Mesothelial cell of epicardium (in vitro differentiated cells): ENCODE data around the gene ARMH4. TPM values are rescaled to one million over a fixed set of nuclear protein-coding genes. Genes with fewer than 3 reads are reported as not detected.

ENCODE experiments used
- DNase-seq, 2 experiments: peaks; one replicate each; pipeline ENCODE4 v3.0.0; 2021; ENCODE audit warnings: low spot score in 2 of 2; ENCODE audit not compliant: unreplicated experiment in 2 of 2
- H3K27ac Mint-ChIP-seq: 2 replicates; pipeline ENCODE4 v1.8.0; 2021; ENCODE audit warnings: mixed read lengths
- H3K27me3 Mint-ChIP-seq: 2 replicates; pipeline ENCODE4 v1.8.0; 2021; ENCODE audit warnings: low read depth, mixed read lengths
- H3K36me3 Mint-ChIP-seq: 2 replicates; pipeline ENCODE4 v1.8.0; 2021; ENCODE audit warnings: mixed read lengths
- H3K4me1 Mint-ChIP-seq: 2 replicates; pipeline ENCODE4 v1.8.0; 2021; ENCODE audit warnings: mixed read lengths
- H3K4me3 Mint-ChIP-seq: 2 replicates; pipeline ENCODE4 v1.8.0; 2021; ENCODE audit warnings: mild to moderate bottlenecking, moderate library complexity, mixed read lengths
- H3K9me3 Mint-ChIP-seq: 2 replicates; pipeline ENCODE4 v1.8.0; 2021; ENCODE audit warnings: mixed read lengths
- total RNA-seq: library from RNA; stranded (reverse); gene quantifications from 3 replicates; pipeline ENCODE4 v1.2.1, GENCODE V29; 2021
- TF ChIP-seq, protein P1 (sequence below): fragments of 200-600 bp; sonication (generic); IDR thresholded peaks from one replicate; pipeline ENCODE4 v1.5.0; 2021; ENCODE audit warnings: antibody characterized with exemption; ENCODE audit not compliant: unreplicated experiment

Gene ARMH4
- total RNA-seq, 1 donor from 2014 or later: 19.8 TPM

DNA sequence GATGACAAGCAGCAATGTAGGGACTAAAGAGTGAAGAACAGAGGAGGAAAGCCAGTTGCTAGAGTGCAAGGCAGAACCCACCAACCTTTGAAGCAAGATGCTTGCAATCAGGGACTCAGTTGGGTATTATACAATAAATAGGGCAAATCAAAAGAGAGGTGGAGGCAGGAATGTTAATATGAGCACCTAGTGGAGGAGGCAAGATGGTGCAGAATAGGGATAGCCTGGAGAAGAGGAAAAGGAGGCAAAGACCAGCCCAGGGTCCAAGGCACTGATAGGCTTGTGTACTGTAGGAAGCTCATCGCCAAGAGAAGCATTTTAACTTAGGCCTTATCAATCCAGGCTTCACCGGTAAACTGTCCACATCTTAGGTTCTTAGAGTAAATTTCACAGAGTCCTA is 137.2 kb downstream of the ARMH4 start:
- DNase-seq: no peak
- H3K27me3 Mint-ChIP-seq: peaks cover 1% of the 10 kb centered on the region
- no peak overlapping the region for H3K27ac Mint-ChIP-seq
- peaks cover 5% of the 10 kb centered on the region for H3K9me3 Mint-ChIP-seq
- TF ChIP-seq, protein P1, sequence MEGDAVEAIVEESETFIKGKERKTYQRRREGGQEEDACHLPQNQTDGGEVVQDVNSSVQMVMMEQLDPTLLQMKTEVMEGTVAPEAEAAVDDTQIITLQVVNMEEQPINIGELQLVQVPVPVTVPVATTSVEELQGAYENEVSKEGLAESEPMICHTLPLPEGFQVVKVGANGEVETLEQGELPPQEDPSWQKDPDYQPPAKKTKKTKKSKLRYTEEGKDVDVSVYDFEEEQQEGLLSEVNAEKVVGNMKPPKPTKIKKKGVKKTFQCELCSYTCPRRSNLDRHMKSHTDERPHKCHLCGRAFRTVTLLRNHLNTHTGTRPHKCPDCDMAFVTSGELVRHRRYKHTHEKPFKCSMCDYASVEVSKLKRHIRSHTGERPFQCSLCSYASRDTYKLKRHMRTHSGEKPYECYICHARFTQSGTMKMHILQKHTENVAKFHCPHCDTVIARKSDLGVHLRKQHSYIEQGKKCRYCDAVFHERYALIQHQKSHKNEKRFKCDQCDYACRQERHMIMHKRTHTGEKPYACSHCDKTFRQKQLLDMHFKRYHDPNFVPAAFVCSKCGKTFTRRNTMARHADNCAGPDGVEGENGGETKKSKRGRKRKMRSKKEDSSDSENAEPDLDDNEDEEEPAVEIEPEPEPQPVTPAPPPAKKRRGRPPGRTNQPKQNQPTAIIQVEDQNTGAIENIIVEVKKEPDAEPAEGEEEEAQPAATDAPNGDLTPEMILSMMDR: no peak
- H3K4me3 Mint-ChIP-seq: no peak overlapping the region
- no peaks in the 10 kb centered on the region for H3K4me1 Mint-ChIP-seq
- H3K36me3 Mint-ChIP-seq: no peaks in the 10 kb centered on the region

DNA sequence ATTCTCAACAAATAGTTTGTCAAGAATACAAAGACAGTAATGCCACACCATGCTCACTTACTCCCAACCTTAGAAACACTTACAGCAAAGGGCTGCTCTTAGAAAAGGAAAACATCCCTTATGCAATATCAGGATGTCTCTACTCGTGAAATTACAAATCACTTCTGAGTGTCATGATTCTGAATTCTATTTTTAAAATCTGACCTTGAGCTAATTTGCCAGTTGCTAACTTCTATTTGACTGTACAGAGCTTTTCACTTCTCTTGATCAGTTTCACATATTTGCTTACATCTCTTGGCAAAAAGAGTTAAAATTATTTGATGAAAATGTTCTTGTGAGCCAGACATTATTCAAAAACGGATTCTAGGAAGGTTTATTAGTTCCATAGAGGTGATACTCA is 149.4 kb downstream of the ARMH4 start:
- TF ChIP-seq, protein P1: no peak
- H3K4me1 Mint-ChIP-seq: no peaks in the 10 kb centered on the region
- no peak overlapping the region for H3K4me3 Mint-ChIP-seq
- DNase-seq: no peak
- no peak overlapping the region for H3K27ac Mint-ChIP-seq
- H3K36me3 Mint-ChIP-seq: no peaks in the 10 kb centered on the region
- peaks cover 26% of the 10 kb centered on the region for H3K27me3 Mint-ChIP-seq
- H3K9me3 Mint-ChIP-seq: no peaks in the 10 kb centered on the region

DNA sequence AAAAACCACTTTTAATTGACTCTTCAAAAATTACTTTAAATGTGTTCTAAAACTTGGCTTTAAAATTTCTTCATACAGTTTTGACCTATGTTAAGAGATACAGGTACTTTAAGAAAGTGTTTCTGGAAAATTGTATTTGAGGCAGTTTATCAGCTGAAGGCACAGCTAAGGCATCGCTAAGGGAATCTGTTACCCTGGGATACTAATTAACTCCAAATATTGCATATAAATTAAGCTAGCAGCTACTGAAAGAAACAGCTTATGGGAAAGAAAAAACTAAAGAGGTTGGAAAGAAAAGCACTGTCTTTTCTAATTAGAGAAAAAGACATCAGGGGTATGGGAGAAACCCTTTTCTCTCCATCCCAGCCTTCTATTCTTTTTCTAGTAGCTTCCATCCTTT is 152.0 kb downstream of the ARMH4 start:
- Mint-ChIP-seq H3K9me3 (no peaks in the 10 kb centered on the region), H3K4me3 (no peak overlapping the region), H3K36me3 (no peaks in the 10 kb centered on the region), H3K27me3 (peaks cover 31% of the 10 kb centered on the region), H3K27ac (no peak overlapping the region), H3K4me1 (no peaks in the 10 kb centered on the region)
- DNase-seq: no peak
- TF ChIP-seq, protein P1: no peak

DNA sequence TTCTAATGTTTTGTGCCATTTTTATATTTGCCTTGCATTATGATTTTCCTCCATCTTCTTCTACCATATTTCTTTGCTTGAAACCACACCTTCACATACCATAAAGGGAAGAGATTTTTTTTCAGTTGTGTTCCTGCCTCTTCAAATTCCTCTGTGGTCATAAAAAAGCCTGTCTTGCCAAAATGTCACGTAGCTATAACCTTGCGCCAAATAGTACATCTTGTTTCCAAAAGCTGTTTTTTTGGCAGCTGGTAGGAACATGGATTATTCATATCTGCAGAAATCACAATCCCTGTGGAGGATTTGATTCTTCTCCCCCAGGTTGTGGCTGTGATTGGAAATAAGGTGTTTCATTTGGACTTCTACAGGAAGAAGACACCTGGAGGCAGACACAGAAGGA is 152.5 kb downstream of the ARMH4 start:
- H3K4me3 Mint-ChIP-seq: no peak overlapping the region
- no peaks in the 10 kb centered on the region for H3K4me1 Mint-ChIP-seq
- TF ChIP-seq, protein P1: no peak
- H3K27ac Mint-ChIP-seq: no peak overlapping the region
- no peaks in the 10 kb centered on the region for H3K36me3 Mint-ChIP-seq
- peaks cover 31% of the 10 kb centered on the region for H3K27me3 Mint-ChIP-seq
- H3K9me3 Mint-ChIP-seq: no peaks in the 10 kb centered on the region
- DNase-seq: no peak

DNA sequence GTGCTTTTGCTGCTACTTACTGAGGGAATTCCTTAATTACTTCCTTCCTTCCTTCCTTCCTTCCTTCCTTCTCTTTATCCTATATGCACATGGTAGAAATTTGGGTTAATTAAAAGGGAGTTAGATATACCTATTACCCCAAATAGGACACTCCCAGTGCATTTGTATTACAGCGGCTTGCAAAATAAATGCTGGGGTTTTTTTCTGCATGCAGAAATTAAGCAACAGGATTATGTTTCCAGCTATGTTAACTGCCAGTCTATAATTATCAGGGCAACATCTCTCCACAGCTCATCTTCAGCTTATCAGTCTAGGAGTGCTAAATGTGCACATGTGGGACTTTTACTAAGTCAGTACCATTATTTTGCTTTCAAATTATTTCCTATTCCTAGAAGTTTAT is 153.2 kb downstream of the ARMH4 start:
- H3K4me1 Mint-ChIP-seq: no peaks in the 10 kb centered on the region
- no peaks in the 10 kb centered on the region for H3K36me3 Mint-ChIP-seq
- TF ChIP-seq, protein P1: no peak
- peaks cover 31% of the 10 kb centered on the region for H3K27me3 Mint-ChIP-seq
- DNase-seq: no peak
- no peak overlapping the region for H3K4me3 Mint-ChIP-seq
- H3K27ac Mint-ChIP-seq: no peak overlapping the region
- no peaks in the 10 kb centered on the region for H3K9me3 Mint-ChIP-seq

DNA sequence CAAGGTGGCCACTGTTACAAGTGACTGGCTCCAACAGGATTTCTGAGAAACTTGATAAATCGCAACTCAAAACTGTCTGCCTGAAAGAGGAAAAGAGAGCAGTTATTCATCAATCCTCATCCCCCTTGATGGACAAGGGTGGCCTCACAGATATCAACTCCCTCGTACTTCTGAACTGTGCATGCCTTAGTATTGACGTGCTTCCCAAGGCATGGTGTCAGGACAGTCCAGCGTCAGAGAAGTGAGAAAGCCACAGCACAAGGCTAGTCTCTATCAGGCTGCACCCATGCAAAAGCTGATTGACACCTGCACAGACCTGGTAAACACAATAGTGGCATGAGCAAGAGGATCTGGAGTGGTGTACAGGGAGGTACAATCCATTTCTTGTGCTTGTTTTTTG is 160.7 kb downstream of the ARMH4 start:
- peaks cover 19% of the 10 kb centered on the region for H3K27me3 Mint-ChIP-seq
- no peak for DNase-seq
- TF ChIP-seq, protein P1: no peak
- peaks cover 3% of the 10 kb centered on the region for H3K4me1 Mint-ChIP-seq
- H3K9me3 Mint-ChIP-seq: no peaks in the 10 kb centered on the region
- H3K4me3 Mint-ChIP-seq: no peak overlapping the region
- no peaks in the 10 kb centered on the region for H3K36me3 Mint-ChIP-seq
- no peak overlapping the region for H3K27ac Mint-ChIP-seq
